Prostate gland (tissue), 2 donors: ENCODE data around the gene ATXN1.

Experiments
- CTCF ChIP-seq, 4 experiments: fragments of 200-600 bp in 2 of 4; fragments of 450-650 bp in 2 of 4; sonication (generic) in 2 of 4; IDR thresholded peaks; 1 replicate in 3 of 4; 2 replicates in 1 of 4; pipeline ENCODE4 v1.5.1; 2016 to 2019; ENCODE audit warnings: antibody characterized with exemption in 4 of 4, mild to moderate bottlenecking in 2 of 4, moderate library complexity in 2 of 4
- POLR2A ChIP-seq: fragments of 450-650 bp; IDR thresholded peaks from one replicate; pipeline ENCODE4 v1.6.1; 2016; ENCODE audit warnings: antibody characterized with exemption, mild to moderate bottlenecking

DNA sequence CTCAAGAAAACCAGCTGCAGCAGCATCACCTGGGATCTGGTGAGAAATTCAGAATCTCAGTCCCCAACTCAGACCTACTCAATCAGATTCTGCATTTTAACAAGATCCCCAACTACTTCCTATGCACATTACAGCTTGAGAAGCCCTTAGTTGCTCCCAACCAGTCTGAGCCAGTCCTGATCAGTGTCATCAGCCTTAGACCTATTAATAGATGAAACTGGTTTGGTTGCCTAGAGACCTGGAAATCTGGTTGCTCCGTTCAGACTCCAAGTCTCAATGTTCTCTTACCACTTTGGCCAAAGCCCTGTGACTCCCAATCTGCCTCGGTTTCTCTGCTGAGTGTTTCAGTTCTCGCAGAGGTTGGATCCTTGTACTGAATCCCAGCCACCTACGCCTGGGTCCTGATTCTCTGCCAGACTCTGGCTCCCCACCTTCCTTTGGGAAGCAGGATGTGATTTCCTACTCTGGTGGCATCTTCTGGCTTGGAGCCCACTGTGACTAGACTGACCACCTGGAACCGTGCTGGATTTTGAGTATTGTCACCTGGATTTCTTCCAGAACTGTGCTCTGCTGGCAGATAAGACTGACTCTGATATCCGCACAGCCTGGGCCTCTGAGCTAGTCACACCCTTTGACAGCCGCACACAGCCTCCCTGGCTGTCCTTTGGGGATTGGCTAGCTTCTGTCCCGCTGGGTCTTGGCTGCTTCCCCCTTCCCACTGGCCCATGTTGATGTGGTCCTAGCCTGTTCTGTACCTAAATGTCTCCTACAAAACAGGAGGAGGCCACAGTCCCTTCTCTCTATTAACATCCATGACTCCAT, 20.3 kb upstream of the ATXN1 start:
- TF ChIP-seq POLR2A (no peak), CTCF (IDR thresholded peaks at IDR 0.05) (no peak)
